LNCaP clone FGC (cell line): ENCODE results near the gene PRKN.

Experiments used
- DNase-seq: peaks from one replicate; pipeline ENCODE4 v3.0.0-alpha.2; 2011; ENCODE audit warnings: low read depth
- H3K4me3 ChIP-seq: 2 replicates; pipeline ENCODE4 v1.5.1; 2011; ENCODE audit warnings: mild to moderate bottlenecking, low read depth, low read length, control low read depth
- CTCF ChIP-seq: IDR thresholded peaks from 2 replicates; pipeline ENCODE4 v1.5.1; 2012; ENCODE audit warnings: mild to moderate bottlenecking; ENCODE audit not compliant: control insufficient read depth, insufficient read depth; ENCODE audit errors: extremely low read depth

PRKN gene

GRCh38 chr6:161843066-161843465, 884.5 kb downstream of the PRKN start:
- no peak for DNase-seq
- H3K4me3 ChIP-seq: no peak overlapping the region
- TF ChIP-seq CTCF: no peak

GRCh38 chr6:161840380-161840779, 887.2 kb downstream of the PRKN start:
- no peak for TF ChIP-seq CTCF
- DNase-seq: no peak
- H3K4me3 ChIP-seq: no peak overlapping the region

GRCh38 chr6:161838306-161839035, 889.1 kb downstream of the PRKN start:
- no peak for TF ChIP-seq CTCF
- no peak overlapping the region for H3K4me3 ChIP-seq
- no peak for DNase-seq

- H3K4me3 ChIP-seq: no peak overlapping the region
- DNase-seq: no peak
- no peak for TF ChIP-seq CTCF
Observed at GRCh38 chr6:161837854-161838253, 889.7 kb downstream of the PRKN start.

- H3K4me3 ChIP-seq: no peak overlapping the region
- TF ChIP-seq CTCF: no peak
- no peak for DNase-seq
Observed at GRCh38 chr6:161837449-161837735, 890.2 kb downstream of the PRKN start.

- TF ChIP-seq CTCF: peak; percentile 52
- no peak for DNase-seq
- H3K4me3 ChIP-seq: no peak overlapping the region
Observed at GRCh38 chr6:161836643-161837448, 890.7 kb downstream of the PRKN start.
